ENCODE measurements around the gene PARVA.

Gene PARVA

DNA sequence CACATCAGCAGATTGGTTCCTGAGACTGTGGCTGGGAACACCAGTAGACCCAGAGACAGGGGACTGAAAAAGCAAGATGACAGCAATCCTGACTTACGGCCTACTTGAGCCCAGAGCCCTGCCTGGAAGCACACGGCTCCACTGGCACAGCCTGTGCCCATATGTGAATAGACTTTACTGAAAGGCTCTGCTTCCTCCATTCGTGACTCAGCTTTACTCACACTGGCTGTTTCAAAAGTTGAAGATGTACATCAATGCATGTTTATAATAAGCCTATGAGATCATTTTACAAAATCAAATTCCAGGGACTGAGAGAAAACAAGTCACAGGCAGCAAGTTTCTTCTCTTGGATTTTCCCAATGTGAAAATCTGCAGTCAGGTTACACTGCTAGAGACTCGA lies 162.2 kb downstream of the PARVA start:
- Histone ChIP-seq H3K27ac (peak overlapping the region; percentile 83), H3K27me3 (replicated peaks) (no peaks in the 10 kb centered on the region), H3K4me3 (ENCODE audit: low read depth, low read length) (no peak overlapping the region), H3K36me3 (replicated peaks) (no peaks in the 10 kb centered on the region)
- in situ Hi-C loops (cut with HindIII; ENCODE audit: low pct_ligation_motif_present, low sequenced_read_pairs): no loop called here
- TF ChIP-seq, protein P1, sequence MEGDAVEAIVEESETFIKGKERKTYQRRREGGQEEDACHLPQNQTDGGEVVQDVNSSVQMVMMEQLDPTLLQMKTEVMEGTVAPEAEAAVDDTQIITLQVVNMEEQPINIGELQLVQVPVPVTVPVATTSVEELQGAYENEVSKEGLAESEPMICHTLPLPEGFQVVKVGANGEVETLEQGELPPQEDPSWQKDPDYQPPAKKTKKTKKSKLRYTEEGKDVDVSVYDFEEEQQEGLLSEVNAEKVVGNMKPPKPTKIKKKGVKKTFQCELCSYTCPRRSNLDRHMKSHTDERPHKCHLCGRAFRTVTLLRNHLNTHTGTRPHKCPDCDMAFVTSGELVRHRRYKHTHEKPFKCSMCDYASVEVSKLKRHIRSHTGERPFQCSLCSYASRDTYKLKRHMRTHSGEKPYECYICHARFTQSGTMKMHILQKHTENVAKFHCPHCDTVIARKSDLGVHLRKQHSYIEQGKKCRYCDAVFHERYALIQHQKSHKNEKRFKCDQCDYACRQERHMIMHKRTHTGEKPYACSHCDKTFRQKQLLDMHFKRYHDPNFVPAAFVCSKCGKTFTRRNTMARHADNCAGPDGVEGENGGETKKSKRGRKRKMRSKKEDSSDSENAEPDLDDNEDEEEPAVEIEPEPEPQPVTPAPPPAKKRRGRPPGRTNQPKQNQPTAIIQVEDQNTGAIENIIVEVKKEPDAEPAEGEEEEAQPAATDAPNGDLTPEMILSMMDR (IDR thresholded peaks at IDR 0.05; ENCODE audit: low read depth, low read length, missing control alignments): no peak
- DNase-seq: peak; percentile 88

GRCh38 chr11:12540075-12540680 lies 162.8 kb downstream of the PARVA start:
- peak; percentile 58 for DNase-seq
- Histone ChIP-seq H3K27me3 (replicated peaks) (no peaks in the 10 kb centered on the region), H3K4me3 (ENCODE audit: low read depth, low read length) (no peak overlapping the region), H3K36me3 (replicated peaks) (no peaks in the 10 kb centered on the region), H3K27ac (peak overlapping the region; percentile 83)
- in situ Hi-C loops (cut with HindIII; ENCODE audit: low pct_ligation_motif_present, low sequenced_read_pairs): no loop called here
- TF ChIP-seq, protein P1 (IDR thresholded peaks at IDR 0.05; ENCODE audit: low read depth, low read length, missing control alignments): no peak

DNA sequence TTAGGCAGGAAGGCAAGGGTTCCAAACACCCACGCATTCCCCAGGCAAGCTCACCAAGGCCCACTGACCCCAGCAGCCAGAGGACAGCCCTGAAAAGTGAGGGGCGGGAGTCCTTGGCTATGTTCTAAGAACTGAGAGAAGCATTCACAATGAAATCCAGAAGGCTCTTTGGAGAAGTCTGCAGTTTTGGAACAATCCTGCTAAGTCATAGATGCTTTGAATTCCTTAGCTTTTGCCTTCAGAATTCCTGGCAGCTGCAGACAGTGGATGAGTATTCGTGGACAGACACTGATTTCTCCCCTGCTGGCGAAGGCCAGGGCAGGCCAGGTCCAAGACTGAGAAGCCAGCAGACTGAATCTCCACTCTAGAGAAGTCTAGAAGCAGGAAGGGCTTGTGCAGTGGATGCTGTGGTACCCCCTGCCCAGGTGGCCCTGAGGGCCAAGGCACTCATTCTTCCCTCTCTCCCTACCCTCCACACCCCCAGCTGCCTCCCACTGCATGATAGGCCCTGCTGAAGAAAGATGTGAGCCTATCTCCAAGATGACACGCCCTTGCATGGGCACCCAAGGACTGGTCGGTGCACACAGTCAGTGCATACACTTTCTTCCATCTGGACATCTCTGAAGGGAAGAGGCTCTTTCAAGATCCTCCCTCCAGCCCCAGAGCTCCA lies 163.7 kb downstream of the PARVA start:
- H3K36me3 ChIP-seq (replicated peaks): no peaks in the 10 kb centered on the region
- no peak overlapping the region for H3K4me3 ChIP-seq (ENCODE audit: low read depth, low read length)
- peak overlapping the region; percentile 83 for H3K27ac ChIP-seq
- in situ Hi-C loops (cut with HindIII; ENCODE audit: low pct_ligation_motif_present, low sequenced_read_pairs): no loop called here
- DNase-seq: peak; percentile 77
- TF ChIP-seq, protein P1 (IDR thresholded peaks at IDR 0.05; ENCODE audit: low read depth, low read length, missing control alignments): peak; percentile 69
- no peaks in the 10 kb centered on the region for H3K27me3 ChIP-seq (replicated peaks)

- TF ChIP-seq, protein P1 (IDR thresholded peaks at IDR 0.05; ENCODE audit: low read depth, low read length, missing control alignments): no peak
Measured at GRCh38 chr11:12541583-12542151, 164.3 kb downstream of the PARVA start.

GRCh38 chr11:12542186-12542935 lies 165.0 kb downstream of the PARVA start:
- in situ Hi-C loops (cut with HindIII; ENCODE audit: low pct_ligation_motif_present, low sequenced_read_pairs): no loop called here
- H3K4me3 ChIP-seq (ENCODE audit: low read depth, low read length): no peak overlapping the region
- no peak overlapping the region for H3K27ac ChIP-seq
- DNase-seq: no peak
- TF ChIP-seq, protein P1 (IDR thresholded peaks at IDR 0.05; ENCODE audit: low read depth, low read length, missing control alignments): no peak
- H3K36me3 ChIP-seq (replicated peaks): no peaks in the 10 kb centered on the region
- H3K27me3 ChIP-seq (replicated peaks): no peaks in the 10 kb centered on the region

More at GRCh38 chr11:12541583-12542151, 164.3 kb downstream of the PARVA start:
- Histone ChIP-seq H3K36me3 (replicated peaks) (no peaks in the 10 kb centered on the region), H3K27ac (no peak overlapping the region), H3K27me3 (replicated peaks) (no peaks in the 10 kb centered on the region), H3K4me3 (ENCODE audit: low read depth, low read length) (no peak overlapping the region)
- in situ Hi-C loops (cut with HindIII; ENCODE audit: low pct_ligation_motif_present, low sequenced_read_pairs): no loop called here
- DNase-seq: no peak

Data from brain microvascular endothelial cell (primary cell).